IMR-90 (cell line): ENCODE measurements around the gene THAP10. TPM values are rescaled to one million over a fixed set of nuclear protein-coding genes. Genes with fewer than 3 reads are reported as not detected.

ENCODE experiments used
- ATAC-seq: fragments of 200-7000 bp; cut with Tn5 transposase; 2 replicates; pipeline ENCODE4 v1.9.1; 2020; ENCODE audit warnings: low read depth, mild to moderate bottlenecking, moderate library complexity
- BruUV-seq: library from RNA; stranded (reverse); fragments of 400-500 nt; replicated peaks from 2 replicates; lab custom pipeline; 2021; lab: Mats Ljungman, UMichigan
- CTCF ChIA-PET: fragments of 300-600 bp; formaldehyde crosslinking; extraction: SDS; loops from one replicate; lab custom pipeline; 2021; ENCODE audit warnings: antibody characterized with exemption; lab: Yijun Ruan, JAX
- POLR2A ChIA-PET: fragments of 300-600 bp; sonication (Branson Sonifier 250); formaldehyde crosslinking; loops from one replicate; lab custom pipeline; 2022; ENCODE audit warnings: antibody characterized with exemption; ENCODE audit not compliant: unreplicated experiment; lab: Charles Lee
- DNase-seq: peaks from one replicate; pipeline ENCODE4 v3.0.0; 2013
- H2AFZ ChIP-seq: replicated peaks from 2 replicates; pipeline ENCODE3; 2013; ENCODE audit warnings: low read length, mild to moderate bottlenecking; ENCODE audit not compliant: poor library complexity
- H2AK5ac ChIP-seq: 2 replicates; pipeline ENCODE4 v1.6.1; 2013; ENCODE audit warnings: low read depth, low read length, inconsistent platforms
- H2AK9ac ChIP-seq: replicated peaks from 2 replicates; pipeline ENCODE3; 2013; ENCODE audit warnings: mild to moderate bottlenecking, low read depth, low read length, moderate library complexity; ENCODE audit not compliant: poor library complexity
- H2BK120ac ChIP-seq: 2 replicates; pipeline ENCODE4 v1.6.1; 2013; ENCODE audit warnings: low read depth, low read length, inconsistent platforms
- H2BK15ac ChIP-seq: 3 replicates; pipeline ENCODE4 v1.6.1; 2013; ENCODE audit warnings: low read depth, low read length, inconsistent platforms
- H2BK20ac ChIP-seq: 2 replicates; pipeline ENCODE4 v1.6.1; 2013; ENCODE audit warnings: low read depth, mild to moderate bottlenecking, inconsistent platforms, low read length, moderate library complexity
- H2BK5ac ChIP-seq: 2 replicates; pipeline ENCODE4 v1.6.1; 2013; ENCODE audit warnings: mild to moderate bottlenecking, low read depth, low read length, inconsistent platforms; ENCODE audit not compliant: poor library complexity, severe bottlenecking
- H3K14ac ChIP-seq: replicated peaks from 2 replicates; pipeline ENCODE4 v1.6.1; 2013; ENCODE audit warnings: low read depth, low read length, inconsistent platforms
- H3K18ac ChIP-seq: 2 replicates; pipeline ENCODE4 v1.6.1; 2013; ENCODE audit warnings: low read depth, low read length, control low read depth
- H3K23ac ChIP-seq: 2 replicates; pipeline ENCODE4 v1.6.1; 2013; ENCODE audit warnings: low read depth, low read length, inconsistent platforms
- H3K27ac ChIP-seq: 2 replicates; pipeline ENCODE4 v1.5.1; 2013; ENCODE audit warnings: mild to moderate bottlenecking, control low read depth, low read length; ENCODE audit not compliant: insufficient read depth
- H3K27me3 ChIP-seq: 2 replicates; pipeline ENCODE4 v1.6.1; 2013; ENCODE audit warnings: low read length; ENCODE audit not compliant: control insufficient read depth, insufficient read depth
- H3K36me3 ChIP-seq: 2 replicates; pipeline ENCODE4 v1.6.1; 2013; ENCODE audit warnings: low read length, mixed read lengths; ENCODE audit not compliant: control insufficient read depth, insufficient read depth
- H3K4ac ChIP-seq: 2 replicates; pipeline ENCODE4 v1.6.1; 2013; ENCODE audit warnings: low read depth, low read length, inconsistent platforms
- H3K4me1 ChIP-seq: 2 replicates; pipeline ENCODE4 v1.6.1; 2013; ENCODE audit warnings: low read length, mixed read lengths; ENCODE audit not compliant: control insufficient read depth, insufficient read depth
- H3K4me2 ChIP-seq: 2 replicates; pipeline ENCODE4 v1.6.1; 2013; ENCODE audit warnings: low read depth, mild to moderate bottlenecking, control low read depth, low read length, moderate library complexity
- H3K4me3 ChIP-seq: 2 replicates; pipeline ENCODE4 v1.5.1; 2013; ENCODE audit warnings: low read depth, mild to moderate bottlenecking, control low read depth, low read length, moderate library complexity; ENCODE audit not compliant: insufficient read depth
- H3K56ac ChIP-seq: 2 replicates; pipeline ENCODE4 v1.6.1; 2013; ENCODE audit warnings: low read length, inconsistent platforms; ENCODE audit not compliant: insufficient read depth; ENCODE audit errors: extremely low read depth
- H3K79me1 ChIP-seq, 2 experiments: 2 replicates each; pipeline ENCODE4 v1.6.1; 2013; ENCODE audit warnings: low read length in 2 of 2, inconsistent platforms in 1 of 2, low read depth in 1 of 2
- H3K9ac ChIP-seq: 2 replicates; pipeline ENCODE4 v1.6.1; 2013; ENCODE audit warnings: low read depth, low read length, control low read depth
- H3K9me1 ChIP-seq: 2 replicates; pipeline ENCODE4 v1.6.1; 2013; ENCODE audit warnings: low read length, inconsistent platforms; ENCODE audit not compliant: insufficient read depth
- H3K9me3 ChIP-seq: 2 replicates; pipeline ENCODE4 v1.6.1; 2013; ENCODE audit warnings: low read length; ENCODE audit not compliant: control insufficient read depth, insufficient read depth
- H4K20me1 ChIP-seq: 2 replicates; pipeline ENCODE4 v1.6.1; 2013; ENCODE audit warnings: low read length, inconsistent platforms; ENCODE audit not compliant: insufficient read depth
- H4K5ac ChIP-seq: 2 replicates; pipeline ENCODE4 v1.6.1; 2013; ENCODE audit warnings: mild to moderate bottlenecking, low read depth, low read length, control low read depth
- H4K8ac ChIP-seq, 2 experiments: 2 replicates each; pipeline ENCODE4 v1.6.1; 2013; ENCODE audit warnings: low read depth in 2 of 2, low read length in 2 of 2, control low read depth in 1 of 2, inconsistent platforms in 1 of 2
- H4K91ac ChIP-seq: 2 replicates; pipeline ENCODE4 v1.6.1; 2013; ENCODE audit warnings: low read depth, low read length, inconsistent platforms; ENCODE audit not compliant: insufficient read depth
- POLR2A ChIP-seq: IDR thresholded peaks from 2 replicates; pipeline ENCODE4 v1.6.1; 2012; ENCODE audit warnings: mild to moderate bottlenecking, low read depth, low read length
- WGBS, 2 experiments: methylation state at CpG; one replicate each; pipeline versions ENCODE4 v1.1.5 to v1.1.7; 2013; ENCODE audit warnings: missing lambda C conversion rate in 2 of 2; ENCODE audit not compliant: insufficient read length in 1 of 2; ENCODE audit errors: extremely low coverage in 2 of 2; 5-methylcytosine and 5-hydroxymethylcytosine counted together
- dilution Hi-C: fragments of 300-500 bp; cut with HindIII; formaldehyde crosslinking; loops from one replicate; pipeline ENCODE4 v1.14.3; 2018; ENCODE audit warnings: low sequenced_read_pairs; ENCODE audit not compliant: unreplicated experiment
- in situ Hi-C: fragments of 300-500 bp; cut with MboI; formaldehyde crosslinking; loops from 3 replicates; pipeline ENCODE4 v1.14.3; 2019; ENCODE audit warnings: low sequenced_read_pairs, inconsistent platforms, mixed read lengths
- intact Hi-C: fragments of 100-400 bp; cut with micrococcal nuclease; formaldehyde crosslinking; loops from 2 replicates; pipeline ENCODE4 v1.10.0; 2022
- polyA plus RNA-seq, 3 experiments: library from polyadenylated mRNA; depleted of rRNA; stranded (reverse); fragments of >200 nt; gene quantifications; 2 replicates each; pipeline ENCODE4 v1.2.3, GENCODE V29; 2012; ENCODE audit warnings: low replicate concordance in 1 of 3
- total RNA-seq: library from RNA; depleted of rRNA; stranded (reverse); fragments of >200 nt; gene quantifications from 2 replicates; pipeline ENCODE4 v1.2.3, GENCODE V29; 2012

THAP10 gene
- total and polyA plus RNA-seq, 2 of the 4 experiments (the other 2 are of a cell fraction): 2.3 to 2.8 TPM

DNA sequence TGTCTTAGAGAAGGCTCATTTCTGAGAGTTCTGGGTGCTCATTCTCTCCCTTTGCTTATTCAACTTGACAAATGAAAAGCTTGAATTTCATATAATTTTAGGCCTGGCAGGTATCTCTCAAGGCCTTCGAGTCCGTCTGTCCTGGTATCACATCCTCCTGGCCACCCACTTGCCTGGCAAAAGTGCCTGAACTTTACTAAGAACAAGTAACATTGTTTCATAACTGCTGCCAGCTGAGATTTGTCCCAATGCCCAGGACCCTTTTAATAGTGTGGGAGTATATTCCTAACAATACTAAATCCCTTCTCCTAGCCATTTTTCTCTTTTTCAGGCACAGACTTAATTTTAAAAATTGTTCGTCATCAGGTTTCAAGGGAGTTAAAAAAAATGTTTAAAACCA lies 56.4 kb downstream of the THAP10 start:
- Histone ChIP-seq H3K9me1 (peaks cover 29% of the 10 kb centered on the region), H4K91ac (no peak overlapping the region), H2BK20ac (no peak overlapping the region), H2BK120ac (no peak overlapping the region), H4K5ac (no peak overlapping the region), H3K14ac (no peak overlapping the region), H3K18ac (no peak overlapping the region), H2AFZ (no peak overlapping the region), H3K27ac (no peak overlapping the region), H2BK15ac (no peak overlapping the region), H4K20me1 (peaks cover 21% of the 10 kb centered on the region; the same call in 1 of the 2 replicates), H2AK5ac (no peak overlapping the region), H2AK9ac (no peak overlapping the region), H3K4ac (no peak overlapping the region), H3K4me2 (no peak overlapping the region), H3K36me3 (peaks cover 42% of the 10 kb centered on the region), H3K23ac (no peak overlapping the region), H3K9ac (no peak overlapping the region), H3K79me1 (peaks cover 65 to 83% of the 10 kb centered on the region in 2 experiments), H3K9me3 (no peaks in the 10 kb centered on the region), H2BK5ac (no peak overlapping the region), H3K27me3 (no peaks in the 10 kb centered on the region), H4K8ac (no peak overlapping the region), H3K4me1 (peaks cover 14% of the 10 kb centered on the region), H3K4me3 (no peak overlapping the region), H3K56ac (no peak overlapping the region)
- intact Hi-C loops: no loop called here
- WGBS, 2 experiments: 100% methylated on average over 2 of the region's 3 CpGs; no CpG with 5 or more reads in 1 of the 2 experiments
- POLR2A ChIA-PET: no interaction called here
- TF ChIP-seq POLR2A: no peak
- CTCF ChIA-PET: interaction anchor here (0.6 kb wide), 1 partner anchor 104 kb away, joined by 3 read pairs; no protein-coding TSS in a partner anchor
- in situ Hi-C loops: no loop called here
- ATAC-seq (no peak), DNase-seq (no peak)
- no TSS peak for BruUV-seq
- dilution Hi-C loops: no loop called here
